HG03196 (cell line): ENCODE data around the gene GRM1.
"Not testable (repeated sequence)": the region's sequence is repeated elsewhere in the genome, so short reads cannot be mapped to it uniquely, and the experiment has no call there.

Source experiments
- ATAC-seq: cut with Tn5 transposase; IDR thresholded peaks from one replicate; pipeline ENCODE4 v1.9.1; 2021; ENCODE audit not compliant: unreplicated experiment

The GRM1 gene

GRCh38 chr6:146189131-146189530 lies 160.3 kb downstream of the GRM1 start:
- no peak for ATAC-seq

GRCh38 chr6:146190581-146190980 lies 161.7 kb downstream of the GRM1 start:
- no peak for ATAC-seq

DNA sequence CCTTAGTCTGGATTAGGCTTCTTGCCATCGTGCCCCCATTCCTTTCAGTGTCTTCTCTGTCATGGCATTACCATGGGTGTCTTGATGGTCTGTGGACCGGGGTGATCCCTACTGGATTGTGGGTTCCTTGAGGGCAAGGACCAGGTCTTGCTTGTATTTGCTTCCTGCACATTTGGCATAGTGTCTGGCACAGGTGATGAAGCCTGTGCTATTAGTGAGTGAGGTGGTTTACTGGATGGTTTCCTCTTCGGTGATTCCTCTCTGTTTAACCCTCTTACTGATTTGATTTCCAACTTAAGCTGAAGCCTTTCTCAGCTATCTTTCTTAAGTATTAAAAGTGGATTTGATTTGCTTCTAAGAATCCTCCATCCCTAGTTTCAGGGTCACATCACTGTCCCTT lies 162.3 kb downstream of the GRM1 start:
- no peak for ATAC-seq

DNA sequence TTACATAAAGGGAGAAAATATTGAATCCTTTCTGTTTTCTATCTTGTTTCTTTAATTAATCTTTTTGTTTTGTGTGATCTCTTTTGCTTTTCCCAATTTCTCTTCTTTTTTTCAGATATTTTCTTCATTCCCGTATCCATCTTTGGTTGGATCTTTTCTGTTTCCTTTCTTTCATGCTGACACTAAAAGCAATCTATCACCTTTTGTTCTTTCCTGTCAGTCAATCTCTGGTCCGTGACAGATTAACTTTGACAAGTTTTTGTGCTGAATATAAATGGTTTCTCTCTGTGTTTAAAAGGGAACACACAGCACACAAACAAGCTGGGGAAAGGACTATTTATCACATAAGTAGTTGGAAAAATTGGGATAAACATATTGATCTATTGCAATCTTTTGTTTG lies 162.8 kb downstream of the GRM1 start:
- ATAC-seq: no peak

DNA sequence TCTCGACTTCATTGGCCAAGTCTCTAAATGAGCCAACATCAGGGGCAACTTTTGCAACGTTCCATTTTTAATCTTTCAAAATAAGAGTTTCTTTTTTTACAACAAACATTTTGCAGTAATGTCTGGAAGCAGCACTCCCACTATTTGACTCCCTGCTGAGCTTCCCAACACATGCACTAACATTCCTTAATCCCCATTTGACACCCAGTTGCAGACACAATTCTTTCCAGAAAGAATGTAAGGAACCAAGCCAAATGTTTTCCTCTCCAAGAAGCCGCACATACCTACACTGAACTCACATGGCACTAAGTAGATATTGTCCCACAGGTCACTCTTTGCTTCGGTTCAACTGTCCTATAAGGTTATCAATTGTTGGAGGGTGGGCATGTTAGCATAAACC lies 165.6 kb downstream of the GRM1 start:
- ATAC-seq: no peak

- ATAC-seq: no peak
These were observed 171.3 kb downstream of the GRM1 start for GRCh38 chr6:146200176-146200575.

- no peak for ATAC-seq
These were observed 173.7 kb downstream of the GRM1 start for GRCh38 chr6:146202570-146202969.

DNA sequence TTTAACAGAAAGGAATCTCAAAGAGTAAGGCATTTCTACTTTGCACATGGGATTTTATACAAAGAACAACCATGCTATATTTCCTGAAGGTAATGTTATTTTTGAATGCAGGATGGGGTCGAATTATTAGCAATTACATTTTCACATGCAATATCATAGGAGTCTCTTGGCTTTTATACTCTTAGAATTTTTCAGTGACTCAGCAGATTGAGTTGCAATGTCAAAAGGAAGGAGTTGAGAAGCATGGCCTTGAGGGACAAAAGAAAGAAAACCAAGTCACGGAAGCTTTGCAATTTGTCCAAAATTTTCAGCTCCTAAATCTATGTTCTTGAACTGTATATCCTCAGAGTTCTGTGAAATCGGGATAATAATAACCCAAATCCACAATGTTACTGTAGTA lies 181.1 kb downstream of the GRM1 start:
- ATAC-seq: no peak

GRCh38 chr6:146210406-146211083 lies 181.7 kb downstream of the GRM1 start:
- no peak for ATAC-seq

- ATAC-seq: peak; percentile 55
These were observed 182.8 kb downstream of the GRM1 start for GRCh38 chr6:146211646-146212045.

- ATAC-seq: no peak
These were observed 183.9 kb downstream of the GRM1 start for GRCh38 chr6:146212781-146213180.

DNA sequence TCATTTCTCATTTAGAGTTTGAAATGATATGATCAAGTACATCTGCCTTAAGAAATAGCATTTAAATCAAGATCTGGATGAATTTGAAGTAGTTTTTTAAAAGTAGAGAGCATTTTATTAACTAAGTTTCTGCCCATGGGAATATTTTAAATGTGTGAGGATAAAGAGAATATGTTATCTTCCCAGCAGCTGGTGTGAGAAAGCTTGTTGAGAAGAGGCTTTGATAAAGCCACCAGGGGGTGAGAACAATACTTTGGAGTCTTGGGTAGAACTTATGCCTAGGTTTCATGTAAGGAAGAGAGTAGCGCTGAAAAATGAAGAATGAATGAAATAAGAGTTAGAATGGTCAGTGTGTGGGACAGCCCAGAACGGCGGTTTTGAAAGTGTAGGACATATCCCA lies 190.2 kb downstream of the GRM1 start:
- ATAC-seq: no peak

GRCh38 chr6:146224449-146224848 lies 195.6 kb downstream of the GRM1 start:
- ATAC-seq: no peak

- no peak for ATAC-seq
These were observed 196.1 kb downstream of the GRM1 start for GRCh38 chr6:146224988-146225387.

GRCh38 chr6:146240322-146240721 lies 211.5 kb downstream of the GRM1 start:
- no peak for ATAC-seq

- ATAC-seq: no peak
These were observed 211.9 kb downstream of the GRM1 start for GRCh38 chr6:146240807-146241206.

DNA sequence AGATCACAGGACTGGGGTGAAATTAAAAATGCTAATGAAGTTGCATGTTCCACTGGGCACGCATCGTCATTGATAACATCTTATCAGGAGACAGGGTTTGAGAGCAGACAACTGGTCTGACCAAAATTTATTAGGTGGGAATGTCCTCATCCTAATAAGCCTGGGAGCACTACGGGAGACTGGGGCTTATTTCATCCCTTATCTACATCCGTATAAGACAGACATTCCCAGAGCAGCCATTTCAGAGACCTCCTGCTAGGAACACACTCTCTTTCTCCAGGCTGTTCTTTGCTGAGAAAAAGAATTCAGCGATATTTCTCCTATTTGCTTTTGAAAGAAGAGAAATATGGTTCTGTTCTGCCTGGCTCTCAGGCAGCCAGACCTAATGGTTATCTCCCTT lies 214.8 kb downstream of the GRM1 start:
- not testable (repeated sequence) for ATAC-seq

- no peak for ATAC-seq
These were observed 215.8 kb downstream of the GRM1 start for GRCh38 chr6:146244630-146245143.

DNA sequence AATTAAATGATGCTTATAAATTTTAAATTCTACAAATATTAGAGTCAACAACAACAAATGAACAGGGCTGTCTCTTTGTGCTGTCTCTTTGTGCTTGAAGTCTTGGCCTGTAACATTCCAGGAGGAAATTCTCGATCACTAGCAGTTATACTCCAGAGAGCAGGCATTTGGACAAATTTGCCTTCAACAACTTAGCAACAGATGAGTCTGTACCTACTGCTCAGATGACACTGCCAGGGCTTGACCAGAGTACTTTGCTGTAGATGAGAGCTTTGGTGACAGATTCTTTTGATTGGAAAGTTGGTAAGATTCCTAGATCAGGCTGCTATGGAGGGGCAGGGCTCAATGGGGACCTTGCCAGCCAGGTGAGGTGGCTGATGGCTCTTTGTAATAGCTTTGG lies 217.2 kb downstream of the GRM1 start:
- no peak for ATAC-seq

DNA sequence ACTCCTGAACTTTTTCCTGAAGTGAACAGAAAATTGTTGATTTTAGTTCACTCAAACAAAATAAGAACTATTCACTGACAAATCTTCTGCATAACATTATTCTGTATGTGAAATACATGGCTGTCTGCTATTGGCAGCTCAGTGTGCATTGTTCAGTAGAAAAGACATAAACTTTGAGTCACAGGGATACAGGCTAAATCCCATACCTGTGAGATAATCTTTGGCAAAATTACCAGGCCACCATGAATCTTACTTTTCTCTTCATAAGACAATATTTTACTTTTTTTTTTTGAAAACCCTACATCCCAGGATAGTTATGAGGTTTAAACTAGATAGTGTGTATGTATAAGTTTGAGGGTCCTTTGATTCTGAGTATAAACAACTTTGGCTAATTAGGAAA lies 224.8 kb downstream of the GRM1 start:
- no peak for ATAC-seq

DNA sequence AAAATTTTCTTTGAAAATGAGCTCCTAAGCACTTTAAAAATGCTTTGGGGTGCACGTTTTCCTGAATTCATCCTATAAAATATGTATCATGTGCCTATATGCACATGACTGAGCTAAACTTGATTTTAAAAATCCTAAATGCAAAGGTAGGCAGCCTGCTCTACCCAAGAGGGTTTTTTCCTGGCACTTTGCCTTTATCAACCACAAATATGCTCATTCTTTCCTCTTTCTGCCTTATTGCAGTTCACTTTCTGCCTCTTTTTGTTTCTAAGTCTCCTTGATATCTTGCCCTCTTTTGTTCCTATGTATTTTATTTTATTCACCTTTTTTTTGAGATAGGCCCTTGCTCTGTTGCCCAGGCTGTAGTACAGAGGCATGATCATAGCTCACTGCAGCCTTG lies 229.3 kb downstream of the GRM1 start:
- no peak for ATAC-seq

DNA sequence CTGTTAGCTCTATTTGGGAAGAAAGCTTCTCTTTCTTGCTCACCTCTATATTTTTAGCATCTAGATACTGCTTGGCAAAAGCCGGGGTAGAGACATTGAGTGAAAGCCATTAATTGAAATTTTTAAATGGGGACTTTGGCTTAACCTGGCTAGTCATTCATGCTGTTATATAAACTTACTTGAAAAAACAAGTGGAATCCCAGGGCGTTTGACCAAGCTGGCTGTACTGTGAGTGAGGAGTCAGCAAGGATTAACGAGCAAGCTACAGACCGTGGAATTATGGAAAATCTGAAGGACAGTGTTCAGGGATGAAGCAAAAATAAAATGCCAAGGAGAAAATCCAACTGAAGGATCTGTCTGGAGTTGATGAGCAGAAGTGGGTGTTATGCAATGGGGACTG lies 232.0 kb downstream of the GRM1 start:
- ATAC-seq: no peak

GRCh38 chr6:146265056-146265455 lies 236.2 kb downstream of the GRM1 start:
- ATAC-seq: no peak
